ENCODE measurements around the gene DNMBP.

Gene DNMBP

GRCh38 chr10:99916776-99917175, 93.0 kb downstream of the DNMBP start:
- no peak for DNase-seq (ENCODE audit: extremely low read depth, low read depth)
- TF ChIP-seq CTCF (IDR thresholded peaks at IDR 0.05; ENCODE audit: low read depth, low read length) = no peak

- no peak for DNase-seq (ENCODE audit: extremely low read depth, low read depth)
- TF ChIP-seq CTCF (IDR thresholded peaks at IDR 0.05; ENCODE audit: low read depth, low read length) = no peak
Observed at GRCh38 chr10:99915414-99915813, 94.3 kb downstream of the DNMBP start.

- no peak for DNase-seq (ENCODE audit: extremely low read depth, low read depth)
- no peak for TF ChIP-seq CTCF (IDR thresholded peaks at IDR 0.05; ENCODE audit: low read depth, low read length)
Observed at GRCh38 chr10:99914236-99914635, 95.5 kb downstream of the DNMBP start.

GRCh38 chr10:99913831-99914235, 95.9 kb downstream of the DNMBP start:
- no peak for DNase-seq (ENCODE audit: extremely low read depth, low read depth)
- no peak for TF ChIP-seq CTCF (IDR thresholded peaks at IDR 0.05; ENCODE audit: low read depth, low read length)

GRCh38 chr10:99912041-99912440, 97.7 kb downstream of the DNMBP start:
- DNase-seq (ENCODE audit: extremely low read depth, low read depth) = no peak
- TF ChIP-seq CTCF (IDR thresholded peaks at IDR 0.05; ENCODE audit: low read depth, low read length) = no peak

GRCh38 chr10:99908512-99908911, 101.2 kb downstream of the DNMBP start:
- DNase-seq (ENCODE audit: extremely low read depth, low read depth) = no peak
- TF ChIP-seq CTCF (IDR thresholded peaks at IDR 0.05; ENCODE audit: low read depth, low read length) = no peak

- no peak; the same call in 1 of the 2 replicates for TF ChIP-seq CTCF (IDR thresholded peaks at IDR 0.05; ENCODE audit: low read depth, low read length)
- DNase-seq (ENCODE audit: extremely low read depth, low read depth) = no peak
Observed at GRCh38 chr10:99906470-99906869, 103.3 kb downstream of the DNMBP start.

All from AG09319 (cell line).